NCI-H1417 treated with DMSO at 0.1 percent for 48 hours (cell line): ENCODE data around the gene PTPRJ.

Source experiments
- DNase-seq: peaks from one replicate; lab custom pipeline; 2025; lab: John Stamatoyannopoulos, UW

PTPRJ gene

GRCh38 chr11:48037709-48038468, 57.5 kb downstream of the PTPRJ start:
- DNase-seq: no peak

- DNase-seq: no peak
These were observed 60.6 kb downstream of the PTPRJ start for GRCh38 chr11:48040830-48041444.

GRCh38 chr11:48041877-48042695, 61.7 kb downstream of the PTPRJ start:
- no peak for DNase-seq

- no peak for DNase-seq
These were observed 63.0 kb downstream of the PTPRJ start for GRCh38 chr11:48043111-48043990.

- no peak for DNase-seq
These were observed 63.7 kb downstream of the PTPRJ start for GRCh38 chr11:48043991-48044512.

GRCh38 chr11:48044577-48044976, 64.2 kb downstream of the PTPRJ start:
- DNase-seq: no peak

- DNase-seq: no peak
These were observed 65.2 kb downstream of the PTPRJ start for GRCh38 chr11:48045536-48045935.

GRCh38 chr11:48047616-48048015, 67.3 kb downstream of the PTPRJ start:
- no peak for DNase-seq

GRCh38 chr11:48049036-48049435, 68.7 kb downstream of the PTPRJ start:
- no peak for DNase-seq

- DNase-seq: no peak
These were observed 69.9 kb downstream of the PTPRJ start for GRCh38 chr11:48050304-48050703.

GRCh38 chr11:48051217-48051830, 71.0 kb downstream of the PTPRJ start:
- DNase-seq: no peak

- DNase-seq: no peak
These were observed 72.1 kb downstream of the PTPRJ start for GRCh38 chr11:48052183-48053044.

- DNase-seq: no peak
These were observed 74.6 kb downstream of the PTPRJ start for GRCh38 chr11:48054994-48055291.

- no peak for DNase-seq
These were observed 75.2 kb downstream of the PTPRJ start for GRCh38 chr11:48055292-48056132.

GRCh38 chr11:48056325-48057183, 76.2 kb downstream of the PTPRJ start:
- no peak for DNase-seq

- DNase-seq: no peak
These were observed 77.7 kb downstream of the PTPRJ start for GRCh38 chr11:48058064-48058463.

GRCh38 chr11:48058788-48059187, 78.4 kb downstream of the PTPRJ start:
- no peak for DNase-seq

- DNase-seq: no peak
These were observed 82.3 kb downstream of the PTPRJ start for GRCh38 chr11:48062649-48063048.
